GM21619 (cell line): ENCODE measurements around the gene UNC119.

Experiments
- ATAC-seq: cut with Tn5 transposase; IDR thresholded peaks from one replicate; pipeline ENCODE4 v1.9.1; 2021; ENCODE audit not compliant: unreplicated experiment

The UNC119 gene

DNA sequence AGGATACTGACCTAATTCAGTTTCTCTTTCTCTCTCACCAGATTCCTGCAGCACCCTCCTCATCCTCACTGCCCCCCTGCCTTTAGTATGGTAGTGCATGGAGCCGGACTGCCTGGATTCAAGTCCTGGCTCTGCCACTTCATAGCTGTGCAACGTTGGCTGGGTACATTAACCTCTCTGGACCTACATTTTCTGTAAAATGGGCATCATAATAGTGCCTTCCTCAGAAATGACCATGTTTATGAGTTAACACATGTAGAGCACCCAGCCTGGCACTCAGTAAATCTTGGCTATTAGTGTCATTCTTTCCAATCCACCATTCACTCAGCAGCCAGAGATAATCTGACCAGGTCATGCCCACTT, 7.3 kb downstream of the UNC119 start:
- no peak for ATAC-seq

DNA sequence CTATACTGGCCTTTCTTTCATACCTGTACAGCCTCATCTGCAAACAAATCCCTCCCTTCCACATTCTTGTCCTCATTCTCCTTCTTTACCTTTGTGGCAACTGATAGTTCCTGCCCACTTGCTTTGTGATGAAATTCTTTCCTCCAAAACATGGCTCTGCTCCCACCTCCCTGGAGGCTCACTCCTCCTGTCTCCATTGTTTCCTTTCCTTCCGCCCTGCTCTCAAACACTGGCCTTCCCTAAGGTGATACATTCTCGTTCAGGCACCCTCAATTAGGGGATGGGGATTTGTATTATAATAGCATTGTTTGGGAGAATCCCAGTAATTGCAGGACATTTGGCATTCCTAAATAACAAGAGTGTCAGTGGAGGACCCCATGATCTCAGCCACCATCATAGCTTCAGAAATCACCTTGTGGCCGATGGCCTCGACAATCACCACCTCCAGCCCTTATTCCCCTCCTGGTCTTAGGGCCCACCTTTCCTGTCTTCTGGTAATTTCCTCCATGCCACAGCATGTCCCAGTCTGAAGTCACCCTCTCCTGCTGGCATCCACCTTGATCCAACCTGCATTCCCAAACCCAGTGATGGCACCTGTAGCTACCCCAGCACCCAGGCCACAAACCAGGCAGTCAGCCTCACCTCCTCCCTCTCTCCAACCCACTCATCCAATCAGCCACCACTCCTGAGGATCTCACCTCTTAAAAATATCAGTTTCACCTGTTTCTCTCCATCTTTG, 7.9 kb downstream of the UNC119 start:
- ATAC-seq = no peak

DNA sequence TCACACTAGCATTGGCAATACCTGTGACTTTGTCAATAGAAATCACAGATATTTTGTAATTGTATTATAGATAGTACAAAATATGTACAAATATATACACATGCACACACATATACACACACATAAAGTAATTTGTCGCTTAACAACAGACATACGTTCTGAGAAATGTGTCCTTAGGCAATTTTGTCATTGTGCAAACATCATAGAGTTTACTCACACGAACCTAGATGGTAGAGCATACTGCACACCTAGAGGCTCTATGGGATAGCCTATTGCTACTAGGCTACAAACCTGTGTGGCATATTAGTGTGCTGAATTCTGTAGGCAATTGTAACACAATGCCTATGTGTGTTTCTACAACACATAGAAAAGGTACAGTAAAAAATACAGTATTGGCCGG, 11.0 kb downstream of the UNC119 start:
- ATAC-seq = no peak

DNA sequence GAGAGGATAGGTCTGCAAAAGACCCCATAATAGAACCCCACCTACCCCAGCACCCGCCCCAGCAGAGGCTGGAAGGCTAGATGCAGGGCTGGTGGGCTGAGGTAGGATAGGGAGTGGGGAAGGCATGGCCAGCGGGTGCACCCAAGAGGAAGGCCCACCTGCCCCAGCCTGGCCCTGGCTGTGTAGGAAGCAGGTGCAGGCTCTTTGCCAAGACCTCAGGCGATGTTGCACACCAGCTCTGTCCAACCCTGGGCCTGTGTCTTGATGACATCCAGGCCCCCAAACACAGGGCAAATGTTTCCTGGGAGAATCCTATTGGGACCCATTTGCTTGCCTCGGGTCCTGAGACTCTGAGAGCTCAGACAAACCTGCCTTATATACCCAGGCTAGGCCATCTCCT, 12.2 kb downstream of the UNC119 start:
- no peak for ATAC-seq

DNA sequence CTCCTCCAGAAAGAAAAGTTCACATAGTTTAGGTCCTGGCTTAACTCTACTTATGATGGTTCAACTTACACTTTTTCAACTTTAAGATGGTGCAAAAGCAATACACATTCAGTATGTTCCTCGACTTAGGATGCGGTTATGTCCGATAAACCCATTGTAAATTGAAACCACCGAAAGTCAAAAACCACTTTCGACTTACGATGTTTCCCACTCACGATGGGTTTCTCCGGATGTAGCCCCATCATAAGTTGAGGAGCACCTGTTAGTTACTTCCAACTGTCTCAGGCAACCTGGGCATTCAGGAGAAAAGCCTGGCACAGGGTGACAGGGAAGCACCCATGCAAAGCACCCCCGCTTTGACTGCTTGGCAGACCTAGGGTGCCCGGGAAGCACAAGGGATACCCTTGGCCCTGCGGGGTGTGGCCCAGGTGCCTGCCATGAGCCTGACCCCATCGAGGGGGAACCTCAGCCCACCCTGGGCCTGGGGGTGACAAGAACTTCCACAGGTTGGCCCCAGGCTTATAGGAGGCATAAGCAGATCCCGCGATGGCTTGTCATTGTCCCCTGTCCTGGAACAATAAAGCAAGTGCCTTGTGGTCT, 14.0 kb downstream of the UNC119 start:
- no peak for ATAC-seq

DNA sequence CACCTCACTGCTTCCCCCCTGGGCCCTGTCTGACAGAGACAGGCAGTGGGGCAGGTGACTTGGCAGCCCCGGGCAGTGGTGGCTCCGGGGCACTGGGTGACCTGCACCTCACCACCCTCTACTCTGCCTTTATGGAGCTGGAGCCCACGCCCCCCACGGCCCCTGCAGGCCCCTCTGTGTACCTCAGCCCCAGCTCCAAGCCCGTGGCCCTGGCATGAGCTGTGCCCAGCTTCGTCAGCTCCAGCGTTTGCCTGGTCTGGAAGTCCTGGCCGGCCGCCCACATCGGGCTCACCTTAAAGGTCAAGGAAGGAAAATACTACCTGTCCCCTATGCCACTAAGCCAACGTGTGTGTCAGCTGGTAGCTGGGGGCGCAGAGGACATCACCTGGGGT, 15.2 kb downstream of the UNC119 start:
- ATAC-seq = no peak

DNA sequence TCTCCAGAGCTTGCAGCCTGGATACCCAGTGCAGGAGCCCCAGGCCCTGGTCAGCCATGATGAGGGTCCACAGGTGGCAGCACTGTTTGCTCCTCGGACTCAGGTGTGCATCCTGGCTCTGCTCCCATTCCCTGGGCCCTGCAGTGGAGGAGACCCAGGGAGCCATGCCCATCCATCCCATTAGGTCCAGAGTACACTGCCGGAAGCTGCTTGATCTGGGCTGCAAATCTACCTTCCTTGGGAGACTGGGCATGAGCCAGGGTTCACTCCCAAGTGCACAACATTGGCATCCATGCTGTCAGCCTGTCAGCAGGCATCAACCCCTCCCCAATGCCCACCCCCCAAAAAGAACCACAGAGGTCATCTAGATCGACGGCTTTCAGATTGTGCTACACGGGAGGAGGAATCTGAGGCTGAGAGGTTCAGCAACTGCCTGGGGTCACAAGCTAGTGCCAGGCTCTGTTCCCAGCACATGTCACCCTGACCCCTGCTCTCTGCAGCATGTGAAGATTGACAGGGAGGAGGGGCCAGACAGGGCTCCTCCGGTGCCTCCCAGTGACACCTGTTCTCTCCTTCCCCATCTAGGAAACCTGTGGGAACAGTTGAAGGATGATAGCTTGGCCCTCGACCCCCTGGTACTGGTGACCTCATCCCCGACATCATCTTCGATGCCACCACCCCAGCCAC, 15.7 kb downstream of the UNC119 start:
- no peak for ATAC-seq

DNA sequence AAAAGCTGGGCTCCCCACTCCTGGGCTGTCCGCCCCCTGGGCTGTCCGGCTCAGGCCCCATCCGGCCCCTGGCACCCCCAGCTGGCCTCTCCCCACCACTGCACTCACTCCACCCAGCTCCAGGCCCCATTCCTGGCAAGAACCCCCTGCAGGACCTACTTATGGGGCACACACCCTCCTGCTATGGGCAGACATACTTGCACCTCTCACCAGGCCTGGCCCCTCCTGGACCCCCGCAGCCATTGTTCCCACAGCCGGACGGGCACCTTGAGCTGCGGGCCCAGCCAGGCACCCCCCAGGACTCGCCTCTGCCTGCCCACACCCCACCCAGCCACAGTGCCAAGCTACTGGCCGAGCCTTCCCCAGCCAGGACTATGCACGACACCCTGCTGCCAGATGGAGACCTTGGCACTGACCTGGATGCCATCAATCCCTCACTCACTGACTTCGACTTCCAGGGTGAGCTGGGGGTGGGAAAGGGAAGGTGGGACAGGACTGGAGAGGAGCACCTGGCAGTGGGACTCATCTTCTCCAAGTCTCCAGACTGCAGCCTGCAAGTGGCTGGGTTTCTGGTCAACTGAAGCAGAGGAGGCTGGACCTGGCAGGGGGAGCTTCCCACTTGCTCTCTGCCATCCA, 17.6 kb downstream of the UNC119 start:
- no peak for ATAC-seq

DNA sequence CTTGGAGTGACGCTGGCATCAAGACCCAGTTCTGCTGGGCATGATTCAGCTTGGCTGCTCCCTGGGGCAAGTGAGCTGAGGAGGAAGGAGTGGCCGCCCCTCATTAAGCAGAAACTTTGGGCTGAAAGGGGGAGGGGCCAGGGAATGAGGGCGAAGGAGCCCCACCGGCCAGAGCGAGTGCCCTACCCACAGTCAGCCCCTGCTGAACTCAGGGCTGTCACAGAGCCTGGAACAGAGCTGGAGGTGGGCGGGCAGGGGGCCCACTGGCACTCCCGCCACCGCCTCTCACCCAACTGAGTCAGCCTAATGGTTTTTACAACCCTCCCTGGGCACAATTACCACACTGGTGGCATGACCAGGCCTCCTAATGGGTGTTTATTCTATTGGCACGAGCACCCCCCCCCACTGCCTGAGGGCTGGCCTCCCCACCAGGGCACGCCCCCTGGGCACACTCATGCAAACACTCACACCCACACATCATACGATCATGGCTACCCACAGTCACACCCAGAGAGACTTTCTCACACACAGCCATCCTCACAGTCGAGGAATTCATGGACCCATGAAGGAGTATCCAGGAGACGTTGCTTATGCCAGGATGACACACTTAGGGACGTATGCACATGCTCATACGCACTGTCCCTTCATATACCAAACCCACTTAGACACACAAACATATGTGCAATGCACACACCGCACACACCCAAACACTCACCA, 19.2 kb downstream of the UNC119 start:
- ATAC-seq = no peak

DNA sequence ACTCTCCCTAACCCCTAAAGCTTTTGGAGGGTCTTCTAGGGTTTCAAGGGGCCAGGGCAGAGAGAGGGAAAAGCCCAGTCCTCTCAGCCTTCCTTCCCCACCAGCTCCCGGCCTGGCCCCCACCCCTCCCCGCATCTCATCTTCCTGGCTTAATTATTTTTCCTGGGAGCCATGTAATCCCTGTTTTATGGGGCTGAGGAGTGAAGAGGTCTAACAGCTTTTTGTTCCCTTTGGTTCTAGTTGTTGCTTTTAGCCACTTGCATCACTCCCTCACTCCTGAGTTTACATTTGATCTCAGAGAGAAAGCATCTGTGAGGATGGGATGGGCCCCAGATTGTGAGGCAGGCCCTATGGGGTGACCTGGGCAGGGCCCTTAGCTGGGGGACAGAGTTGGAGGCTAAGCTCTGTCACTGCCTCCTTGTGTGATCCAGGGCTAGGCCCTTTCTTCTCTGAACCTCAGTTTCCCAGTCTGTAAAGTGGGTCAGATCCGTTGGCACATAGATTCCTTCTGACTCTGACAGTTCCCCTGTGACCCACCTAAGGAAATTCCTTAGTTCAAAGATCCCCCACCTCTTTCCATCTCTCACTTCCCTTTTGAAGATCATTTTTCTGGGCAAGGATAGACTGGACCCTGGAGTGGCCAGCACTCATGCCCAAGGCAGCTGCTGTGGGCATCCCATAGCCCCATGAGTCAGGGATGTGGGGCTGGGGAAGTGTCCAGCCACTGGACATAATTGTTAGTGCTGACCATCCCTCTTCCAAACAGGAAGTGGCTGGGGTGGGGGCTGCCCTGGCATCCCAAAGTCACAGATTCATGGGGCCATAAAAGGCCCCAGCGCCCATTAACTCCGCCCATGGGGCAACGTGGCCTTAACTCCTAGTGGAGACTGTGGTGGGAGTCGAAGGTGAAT, 20.1 kb downstream of the UNC119 start:
- ATAC-seq = no peak

DNA sequence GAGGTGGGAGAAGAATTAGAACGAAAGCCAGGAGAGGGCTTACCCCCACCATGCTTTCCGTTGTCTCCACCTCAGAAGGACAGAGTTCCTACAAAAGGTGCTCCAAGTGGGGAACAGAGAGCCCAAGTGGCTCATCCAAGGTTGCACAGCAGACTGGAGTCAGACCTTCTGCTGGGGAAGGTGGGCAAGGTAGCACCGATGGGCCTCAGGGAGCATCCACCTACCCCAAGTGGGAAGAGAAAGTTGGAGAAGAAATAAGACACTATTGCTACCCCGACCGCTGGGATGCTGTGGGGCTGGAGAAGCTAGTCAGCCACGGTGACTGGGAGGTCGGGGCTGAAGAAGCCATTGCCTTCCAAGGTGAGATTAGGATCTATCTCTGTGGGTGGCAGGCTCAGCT, 21.5 kb downstream of the UNC119 start:
- no peak for ATAC-seq

DNA sequence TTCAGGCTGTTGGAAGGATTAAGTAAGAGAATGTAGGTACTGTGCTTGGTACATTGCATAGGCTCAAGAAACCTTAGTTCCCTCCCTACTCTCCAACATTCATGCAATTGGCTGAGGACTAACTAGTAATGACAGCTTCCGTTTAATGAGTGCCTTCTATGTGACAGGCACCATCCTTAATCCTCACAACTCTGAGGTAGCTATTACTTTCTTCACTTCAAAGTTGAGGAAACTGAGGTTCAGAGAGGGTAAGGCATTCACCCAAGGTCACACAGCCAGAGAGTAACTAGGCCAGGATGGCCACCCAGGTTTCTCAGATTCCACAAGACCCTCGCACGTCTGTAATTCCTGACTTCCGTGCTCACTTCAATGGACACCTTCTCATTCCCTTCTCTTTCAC, 22.2 kb downstream of the UNC119 start:
- ATAC-seq = no peak

DNA sequence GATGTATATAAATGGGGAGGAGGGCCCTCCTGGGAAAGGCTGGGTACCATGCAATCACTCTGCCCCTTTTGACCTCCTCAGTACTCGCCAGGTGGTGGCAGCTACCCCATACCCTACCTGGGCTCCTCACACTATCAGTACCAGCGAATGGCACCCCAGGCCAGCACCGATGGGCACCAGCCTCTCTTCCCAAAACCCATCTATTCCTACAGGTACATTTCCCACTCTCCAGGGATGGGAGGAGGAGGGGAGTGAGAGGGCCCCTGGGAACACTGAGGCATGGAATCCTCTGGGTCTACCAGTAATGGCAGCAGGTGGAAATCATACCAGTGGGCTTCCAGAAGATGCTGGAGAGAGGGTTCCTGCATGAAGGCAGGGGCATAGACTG, 23.4 kb downstream of the UNC119 start:
- no peak for ATAC-seq

DNA sequence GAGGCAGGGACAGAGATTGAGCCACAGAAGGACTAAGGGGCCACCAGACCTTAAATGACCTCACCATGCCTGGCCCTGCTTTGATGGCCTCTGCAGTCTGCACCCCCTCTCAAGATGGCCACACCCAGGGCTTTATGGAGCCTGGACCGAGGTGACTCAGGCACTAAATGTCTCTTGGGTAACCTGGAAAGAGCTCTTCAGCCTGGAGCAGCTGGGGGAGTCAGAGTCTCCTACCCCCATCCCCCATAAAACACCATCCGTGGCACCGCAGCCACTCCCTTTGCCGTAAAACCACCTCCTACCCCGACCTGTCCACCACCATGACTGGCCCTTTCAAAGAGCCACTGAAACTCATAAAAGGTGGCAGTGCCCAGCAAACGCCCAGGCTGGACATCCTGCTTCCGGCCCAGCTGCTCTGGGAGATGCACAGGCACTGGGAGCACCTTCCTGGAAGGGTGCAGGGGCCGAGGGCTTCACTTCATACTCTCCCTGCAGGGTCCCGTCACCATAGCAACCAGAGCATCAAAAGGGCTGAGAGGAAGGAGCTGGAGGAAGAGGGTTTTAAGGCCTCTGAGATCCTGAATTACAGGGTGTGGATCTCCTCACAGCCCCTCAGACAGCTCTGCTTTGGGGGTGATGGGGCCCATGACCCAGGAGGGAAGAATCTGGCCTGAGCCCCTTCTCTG, 24.0 kb downstream of the UNC119 start:
- no peak for ATAC-seq

DNA sequence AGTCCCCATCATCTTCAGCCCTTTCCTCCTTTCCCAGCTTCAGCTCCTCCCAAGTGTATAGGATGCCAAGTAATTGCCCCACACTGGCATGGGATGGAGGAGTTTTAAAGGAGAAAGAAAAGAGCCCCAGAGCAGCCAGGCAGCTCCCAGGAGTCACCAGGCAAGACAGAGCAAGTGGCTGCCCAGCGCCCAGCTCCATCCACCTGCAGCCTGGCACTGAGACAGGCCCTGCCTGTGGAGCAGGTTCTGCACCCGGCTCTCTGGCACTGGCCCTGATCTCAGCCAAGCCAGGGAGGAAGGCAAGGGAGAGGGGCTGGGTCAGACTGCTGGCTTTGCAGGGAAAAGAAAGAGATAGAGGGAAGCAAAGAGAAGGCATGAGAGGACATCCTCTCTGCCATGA, 24.6 kb downstream of the UNC119 start:
- no peak for ATAC-seq

DNA sequence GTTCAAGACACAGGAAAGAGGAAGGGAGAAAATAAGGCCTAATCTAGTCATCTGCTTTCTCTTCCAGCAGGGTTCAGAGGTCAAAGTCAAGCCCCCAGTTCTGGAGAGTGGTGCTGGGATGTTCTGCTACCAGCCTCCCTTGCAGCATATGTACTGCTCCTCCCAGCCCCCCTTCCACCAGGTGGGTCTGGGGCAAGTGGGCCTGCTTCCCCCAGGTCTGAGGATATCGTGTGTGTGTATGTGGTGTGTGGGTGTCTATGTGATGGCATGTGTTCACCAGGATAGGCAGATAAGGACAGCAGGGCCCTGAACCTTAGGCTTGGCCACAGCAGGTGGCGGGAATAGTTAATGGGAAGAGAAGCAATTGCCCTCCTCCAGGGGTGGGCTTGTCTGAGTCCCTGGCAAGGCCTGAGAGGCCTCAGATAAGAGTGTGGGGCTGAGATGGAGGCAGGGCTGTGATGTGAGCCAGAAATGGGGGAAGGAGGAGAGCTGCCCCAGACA, 25.2 kb downstream of the UNC119 start:
- no peak for ATAC-seq

DNA sequence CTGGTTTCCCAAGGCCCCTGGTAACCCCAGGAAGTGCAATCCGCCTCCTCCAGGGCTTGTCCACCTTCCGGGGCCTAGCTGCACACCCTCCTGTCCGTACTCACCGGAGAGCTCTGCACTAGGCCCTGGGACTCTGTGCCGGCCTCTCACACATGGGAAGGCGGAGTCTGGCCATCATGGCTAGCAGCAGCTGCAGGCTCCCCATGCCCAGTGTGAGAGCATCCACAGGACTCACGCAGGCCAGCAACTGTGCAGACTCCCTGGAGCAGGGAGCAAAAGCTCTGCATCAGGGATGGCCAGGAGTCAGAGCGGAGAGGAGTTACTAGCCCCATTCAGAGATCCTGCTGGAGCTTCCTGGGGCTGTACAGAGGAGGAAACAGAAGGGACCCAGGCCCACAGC, 26.0 kb downstream of the UNC119 start:
- no peak for ATAC-seq

DNA sequence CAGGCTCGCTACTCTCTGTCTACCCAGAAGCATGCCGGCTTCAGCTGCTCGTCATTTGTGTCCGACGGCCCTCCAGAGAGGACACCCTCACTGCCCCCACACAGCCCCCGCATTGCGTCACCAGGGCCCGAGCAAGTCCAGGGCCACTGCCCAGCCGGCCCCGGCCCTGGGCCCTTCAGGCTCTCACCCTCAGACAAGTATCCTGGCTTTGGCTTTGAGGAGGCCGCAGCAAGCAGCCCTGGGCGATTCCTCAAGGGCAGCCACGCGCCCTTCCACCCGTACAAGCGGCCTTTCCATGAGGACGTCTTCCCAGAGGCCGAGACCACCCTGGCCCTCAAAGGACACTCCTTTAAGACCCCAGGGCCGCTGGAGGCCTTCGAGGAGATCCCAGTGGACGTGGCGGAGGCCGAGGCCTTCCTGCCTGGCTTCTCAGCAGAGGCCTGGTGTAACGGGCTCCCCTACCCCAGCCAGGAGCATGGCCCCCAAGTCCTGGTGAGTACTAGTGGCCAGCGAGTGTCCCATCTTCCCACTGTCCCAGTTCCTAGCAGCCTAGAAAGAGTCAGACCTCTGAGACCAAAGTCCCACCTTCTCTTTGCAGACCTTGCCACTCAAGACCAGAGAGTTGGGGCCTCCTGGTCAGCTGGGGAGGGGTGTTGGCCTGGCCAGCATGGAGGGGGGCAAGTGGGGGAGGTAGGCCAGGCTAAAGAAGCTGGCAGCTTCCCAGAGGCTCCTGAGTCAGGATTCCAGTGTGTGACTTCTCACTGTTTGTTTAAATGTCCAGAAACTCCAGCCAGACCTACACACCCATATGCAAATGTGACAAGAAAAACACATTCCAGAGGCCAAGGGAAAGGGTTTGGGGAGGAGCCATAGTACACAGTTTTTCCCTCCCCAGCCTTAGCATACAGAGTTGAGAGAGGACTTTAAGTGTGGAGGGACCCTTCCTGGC, 27.7 kb downstream of the UNC119 start:
- no peak for ATAC-seq

DNA sequence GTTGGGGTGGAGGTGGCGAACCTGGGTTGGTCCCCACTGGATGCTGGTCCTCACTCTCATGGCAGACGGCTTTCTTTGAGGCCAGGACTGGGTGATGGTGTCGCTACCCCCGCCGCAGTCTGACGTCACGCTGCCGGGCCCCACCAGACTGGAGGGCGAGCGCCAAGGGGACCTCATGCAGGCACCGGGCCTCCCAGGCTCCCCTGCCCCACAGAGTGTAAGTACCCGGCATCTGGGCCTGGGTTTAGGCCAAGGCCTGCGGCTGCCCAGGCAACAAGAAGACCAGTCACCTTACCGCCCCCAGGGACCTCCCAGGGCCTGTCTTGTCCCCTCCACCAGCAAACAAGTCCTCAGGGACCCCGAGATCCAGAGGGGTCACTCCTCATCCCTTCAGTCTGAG, 28.5 kb downstream of the UNC119 start:
- no peak for ATAC-seq
